ENCODE data around the gene FAM83C.

DNA sequence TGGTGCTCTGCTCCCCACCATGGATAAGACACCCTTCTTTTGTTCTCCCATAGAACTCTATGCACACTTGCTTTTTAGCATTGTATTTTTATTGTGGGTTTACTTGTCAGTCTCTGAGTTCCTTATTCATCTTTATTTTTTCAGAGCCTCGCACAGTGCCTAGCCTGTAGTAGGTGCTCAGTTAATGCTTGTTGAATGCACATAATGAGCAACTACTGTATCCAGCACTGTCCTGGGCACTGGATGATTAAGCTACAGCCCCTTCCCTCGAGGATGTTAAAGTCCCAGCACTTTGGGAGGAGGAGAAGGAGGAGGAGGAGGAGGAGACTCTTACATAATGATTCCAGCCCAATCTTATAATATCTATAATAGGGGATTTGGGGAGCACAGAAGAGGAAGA lies 48.9 kb downstream of the FAM83C start:
- TF ChIP-seq, protein P1, sequence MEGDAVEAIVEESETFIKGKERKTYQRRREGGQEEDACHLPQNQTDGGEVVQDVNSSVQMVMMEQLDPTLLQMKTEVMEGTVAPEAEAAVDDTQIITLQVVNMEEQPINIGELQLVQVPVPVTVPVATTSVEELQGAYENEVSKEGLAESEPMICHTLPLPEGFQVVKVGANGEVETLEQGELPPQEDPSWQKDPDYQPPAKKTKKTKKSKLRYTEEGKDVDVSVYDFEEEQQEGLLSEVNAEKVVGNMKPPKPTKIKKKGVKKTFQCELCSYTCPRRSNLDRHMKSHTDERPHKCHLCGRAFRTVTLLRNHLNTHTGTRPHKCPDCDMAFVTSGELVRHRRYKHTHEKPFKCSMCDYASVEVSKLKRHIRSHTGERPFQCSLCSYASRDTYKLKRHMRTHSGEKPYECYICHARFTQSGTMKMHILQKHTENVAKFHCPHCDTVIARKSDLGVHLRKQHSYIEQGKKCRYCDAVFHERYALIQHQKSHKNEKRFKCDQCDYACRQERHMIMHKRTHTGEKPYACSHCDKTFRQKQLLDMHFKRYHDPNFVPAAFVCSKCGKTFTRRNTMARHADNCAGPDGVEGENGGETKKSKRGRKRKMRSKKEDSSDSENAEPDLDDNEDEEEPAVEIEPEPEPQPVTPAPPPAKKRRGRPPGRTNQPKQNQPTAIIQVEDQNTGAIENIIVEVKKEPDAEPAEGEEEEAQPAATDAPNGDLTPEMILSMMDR (IDR thresholded peaks at IDR 0.05; ENCODE audit: low read length): no peak
- TF ChIP-seq EZH2 (optimal IDR thresholded peaks at IDR 0.05; ENCODE audit: low read depth, low read length): no peak

Measured in MM.1S (cell line).